Amniotic epithelial cell (primary cell): Measurements from ENCODE around the gene CGB7.

Experiments
- DNase-seq: peaks from one replicate; pipeline ENCODE4 v3.0.0-alpha.2; 2010; ENCODE audit warnings: low read depth

CGB7 gene

GRCh38 chr19:49057636-49058234 lies at the start of gene CGB7:
TSS of gene CGB7 (minus strand) at chr19:49057749. CDS start at chr19:49055375, 2,374 bp downstream.
- DNase-seq, result peak; percentile 40

GRCh38 chr19:49106648-49107135 lies 49.1 kb upstream of the CGB7 start:
- peak; percentile 68 for DNase-seq

DNA sequence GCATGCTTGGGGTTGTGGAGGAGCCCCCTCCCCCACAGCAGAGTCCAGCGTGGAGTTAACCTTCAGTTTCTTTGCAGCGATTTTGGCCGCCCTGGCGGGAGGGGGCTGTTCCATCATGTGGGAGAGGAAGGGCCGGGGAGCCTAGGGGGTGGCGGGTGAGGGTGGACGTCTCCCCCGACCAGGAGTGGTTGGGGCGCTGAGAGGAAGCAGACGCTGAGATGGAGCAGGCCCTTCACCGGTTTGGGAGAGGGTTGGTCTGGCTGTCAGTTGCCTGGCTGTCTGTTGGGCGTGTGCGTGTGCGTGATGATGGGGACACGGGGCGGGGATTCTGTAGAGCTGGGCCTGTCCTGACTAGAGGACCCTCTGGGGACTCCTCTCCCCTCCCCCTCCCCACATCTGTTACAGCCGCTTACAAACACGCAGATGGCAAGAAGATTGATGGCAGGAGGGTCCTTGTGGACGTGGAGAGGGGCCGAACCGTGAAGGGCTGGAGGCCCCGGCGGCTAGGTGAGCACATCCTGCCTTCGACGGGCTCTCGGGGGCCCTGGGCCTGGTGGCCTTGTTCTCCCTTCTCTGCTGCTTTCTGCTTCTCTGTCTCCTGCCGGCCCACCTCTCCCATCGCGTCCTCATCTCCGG lies 46.8 kb upstream of the CGB7 start:
- DNase-seq, result no peak

DNA sequence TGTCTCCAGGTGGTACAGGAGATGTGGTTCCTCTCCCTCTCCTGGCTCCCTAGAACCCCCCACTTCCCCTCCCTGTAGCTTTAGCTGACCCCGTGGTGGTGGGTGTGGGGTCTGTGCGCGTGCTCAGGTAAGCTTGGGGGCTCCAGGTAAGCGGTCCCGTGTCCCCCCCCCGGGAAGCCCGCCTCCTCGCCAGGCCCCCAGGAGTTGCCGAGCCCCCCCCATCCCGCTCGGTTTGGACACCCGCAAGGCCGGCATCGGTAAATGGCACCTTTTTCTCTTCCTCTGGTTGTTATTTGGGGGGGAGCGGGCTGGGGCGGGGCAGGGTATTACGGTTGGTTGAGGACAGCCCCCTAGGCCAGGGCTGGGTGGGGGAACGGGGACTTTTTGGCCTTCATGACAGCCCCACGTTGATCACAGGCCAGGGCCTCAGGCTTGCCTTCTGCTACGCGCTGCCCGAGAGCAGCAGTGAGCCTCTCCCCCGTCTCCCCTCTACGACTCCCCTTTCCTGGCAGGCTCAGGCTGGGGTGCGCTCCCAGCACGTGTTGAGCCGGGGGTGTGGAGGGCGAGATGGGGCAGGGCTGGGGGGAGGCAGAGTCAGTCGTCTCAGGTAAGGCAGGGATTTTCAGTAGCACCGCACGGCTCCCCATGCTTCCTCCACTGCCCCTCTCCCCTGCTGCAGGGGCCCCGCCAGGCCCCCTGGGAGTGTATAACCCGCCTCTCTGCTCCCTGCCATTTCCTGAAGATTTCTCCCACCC lies 46.0 kb upstream of the CGB7 start:
- DNase-seq, result no peak

DNA sequence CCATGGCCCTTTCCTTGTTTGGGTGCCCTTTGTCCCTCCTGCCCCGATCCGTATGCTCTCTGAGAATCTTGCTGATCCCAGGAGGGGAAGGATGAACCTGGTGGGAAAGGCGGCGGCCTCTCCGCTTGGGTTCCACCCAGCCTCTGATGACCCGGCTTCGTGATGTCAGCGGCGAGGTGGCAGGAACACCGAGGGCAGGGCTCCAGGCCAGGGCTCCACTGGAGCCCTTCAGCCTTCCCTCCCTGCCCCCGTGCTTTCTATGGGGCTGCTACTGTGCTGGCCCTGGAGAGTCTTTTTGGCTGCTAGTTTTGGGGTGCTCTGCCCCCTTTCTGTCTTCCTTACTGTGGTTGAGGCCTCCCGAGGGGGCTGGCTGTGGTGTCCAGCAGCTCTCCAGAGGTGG lies 44.8 kb upstream of the CGB7 start:
- no peak for DNase-seq

DNA sequence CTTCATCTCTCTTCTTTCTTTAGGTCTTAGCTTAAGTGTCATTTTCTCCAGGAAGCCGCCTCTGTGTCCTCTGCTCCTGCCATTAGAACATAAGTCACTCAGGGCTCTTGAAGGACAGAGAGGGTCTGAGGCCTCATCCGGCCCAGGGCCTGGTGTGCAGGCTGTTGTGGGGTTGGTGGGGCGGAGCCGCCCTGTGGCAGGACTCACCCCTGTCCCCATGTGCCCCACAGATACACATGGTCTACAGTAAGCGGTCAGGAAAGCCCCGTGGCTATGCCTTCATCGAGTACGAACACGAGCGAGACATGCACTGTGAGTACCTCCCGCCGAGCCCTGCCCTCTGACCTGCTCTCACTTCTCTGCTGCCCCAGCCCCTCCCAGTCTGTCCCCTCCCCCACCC lies 43.6 kb upstream of the CGB7 start:
- DNase-seq, result no peak

- DNase-seq, result no peak
Measured at GRCh38 chr19:49098795-49099194, 41.2 kb upstream of the CGB7 start.

GRCh38 chr19:49097453-49098288 lies 40.1 kb upstream of the CGB7 start:
- DNase-seq, result peak; percentile 52

- no peak for DNase-seq
Measured at GRCh38 chr19:49094505-49095482, 37.2 kb upstream of the CGB7 start.

- DNase-seq, result no peak
Measured at GRCh38 chr19:49092686-49093085, 35.1 kb upstream of the CGB7 start.

DNA sequence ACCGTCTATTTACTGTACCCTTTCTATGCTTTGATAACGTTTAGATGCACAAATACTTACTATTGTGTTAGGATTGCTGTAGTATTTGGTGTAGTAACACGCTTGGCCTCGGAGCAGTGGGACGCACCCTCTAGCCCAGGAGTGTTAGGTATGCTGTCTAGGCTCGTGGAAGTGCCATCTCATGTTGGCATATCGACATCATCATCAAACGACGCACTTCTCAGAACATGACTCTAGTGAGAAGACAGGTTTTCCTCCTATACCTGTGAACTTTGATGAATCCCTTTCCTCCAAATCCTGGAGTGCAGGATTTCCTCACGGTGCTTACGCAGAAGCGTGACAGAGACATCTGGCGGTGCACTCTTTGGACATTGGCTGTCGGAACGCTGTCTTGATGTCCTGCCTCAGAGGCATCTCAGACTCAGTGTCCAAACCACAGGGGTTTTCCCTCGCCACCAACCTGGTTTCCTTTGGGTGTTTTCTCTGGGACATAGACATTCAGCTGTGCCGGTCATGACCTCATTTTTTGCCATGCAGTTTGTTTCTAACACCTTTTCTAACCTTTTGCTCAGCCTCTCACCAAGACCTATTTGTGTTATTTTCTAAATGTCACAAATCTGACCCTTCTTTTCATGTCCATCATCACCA lies 34.0 kb upstream of the CGB7 start:
- no peak for DNase-seq

DNA sequence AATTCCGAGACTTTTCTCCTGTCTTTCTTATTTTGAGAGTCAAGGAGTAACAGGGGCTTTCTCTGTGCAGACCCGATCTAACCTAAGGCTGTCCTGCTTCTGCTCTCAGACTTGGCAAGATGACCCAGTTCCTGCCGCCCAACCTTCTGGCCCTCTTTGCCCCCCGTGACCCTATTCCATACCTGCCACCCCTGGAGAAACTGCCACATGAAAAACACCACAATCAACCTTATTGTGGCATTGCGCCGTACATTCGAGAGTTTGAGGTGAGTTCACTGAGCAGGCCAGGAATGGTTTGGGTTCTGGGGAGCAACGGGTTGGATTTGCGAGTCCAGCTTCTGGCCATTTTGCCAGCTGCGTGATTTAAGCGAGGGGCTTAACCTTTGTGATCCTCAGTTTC lies 28.7 kb upstream of the CGB7 start:
- DNase-seq, result no peak

DNA sequence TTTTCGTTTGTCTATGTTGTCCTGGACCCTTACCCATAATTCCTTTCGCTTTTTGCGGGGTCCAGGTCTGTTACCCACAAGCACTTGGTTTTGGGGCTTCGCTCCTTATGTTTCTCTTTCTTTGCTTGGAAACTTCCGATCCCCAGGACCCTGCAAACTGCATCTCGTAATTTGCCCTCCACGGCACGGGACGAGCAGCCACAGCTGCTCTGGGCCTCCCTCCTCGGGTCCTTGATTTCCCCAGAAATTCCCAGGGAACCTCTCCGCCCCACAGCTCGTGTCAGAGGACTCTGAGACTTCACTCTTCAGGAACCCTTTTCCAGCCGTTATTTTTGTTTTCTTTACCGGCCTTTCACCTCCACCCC lies 28.3 kb upstream of the CGB7 start:
- no peak for DNase-seq

DNA sequence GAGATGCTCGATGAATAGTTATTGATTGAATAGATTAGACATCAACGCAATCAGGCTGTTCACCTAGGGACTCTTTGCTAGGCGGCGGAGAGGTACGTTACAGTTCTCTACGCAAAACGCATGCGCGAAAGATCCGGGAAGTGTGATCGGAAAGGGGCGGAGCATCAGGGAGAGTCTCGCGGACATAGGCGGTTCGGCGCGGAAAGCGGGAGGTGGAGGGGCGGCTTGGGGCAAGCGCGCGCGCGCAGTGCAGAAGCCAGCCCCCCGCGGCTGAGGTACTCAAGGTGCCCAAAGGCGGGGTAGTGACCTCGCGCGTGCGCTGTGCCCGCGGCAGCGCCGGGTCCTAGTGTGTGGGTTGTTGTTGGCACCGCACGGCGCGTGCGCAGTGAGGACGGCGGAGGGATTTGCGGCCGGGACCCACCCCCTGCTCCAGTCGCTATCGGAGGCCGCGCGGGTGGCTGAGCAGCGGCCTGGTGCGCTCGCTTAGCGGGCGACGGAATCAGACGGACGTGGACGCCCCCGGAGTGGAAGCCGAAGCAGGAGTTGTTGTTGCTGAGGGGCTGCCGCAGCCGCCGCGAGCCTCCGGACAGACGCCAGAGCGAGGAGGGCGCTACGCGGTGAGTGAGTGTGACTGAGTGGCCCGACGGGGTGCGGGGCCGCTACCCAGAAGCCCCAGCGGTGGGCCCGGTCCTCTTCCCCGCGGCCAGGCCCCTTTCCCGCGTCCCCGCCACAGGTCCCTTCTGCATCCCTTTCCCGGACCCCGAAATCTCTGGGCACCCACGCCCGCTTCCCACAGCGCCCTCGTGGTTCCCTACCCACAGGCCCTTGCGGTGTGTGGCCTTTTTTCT lies 27.7 kb upstream of the CGB7 start, which contains the start of gene SNRNP70:
Gene SNRNP70 (plus strand): TSS at position 432 of the 848 bp plus-strand sequence. CDS start 964 bp downstream, outside the sequence.
- DNase-seq, result peak; percentile 99

GRCh38 chr19:49084206-49085019 lies 26.9 kb upstream of the CGB7 start:
- DNase-seq, result no peak

DNA sequence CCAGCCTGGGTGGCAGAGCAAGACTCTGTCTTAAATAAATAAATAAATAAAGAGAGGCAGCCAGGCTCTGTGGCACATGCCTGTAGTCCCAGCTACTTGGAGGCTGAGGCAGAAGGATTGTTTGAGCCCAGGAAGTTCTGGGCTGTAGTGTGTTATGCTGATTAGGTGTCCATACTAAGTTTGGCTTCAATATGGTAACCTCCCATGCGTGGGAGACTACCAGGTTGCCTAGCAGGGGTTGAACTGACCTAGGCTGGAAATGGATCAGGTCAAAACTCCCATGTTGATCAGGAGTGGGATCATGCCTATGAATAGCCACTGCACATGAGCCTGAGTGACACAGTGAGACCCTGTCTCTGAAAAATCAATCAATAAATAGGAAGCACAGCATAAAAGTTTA lies 23.7 kb upstream of the CGB7 start:
- DNase-seq, result no peak

DNA sequence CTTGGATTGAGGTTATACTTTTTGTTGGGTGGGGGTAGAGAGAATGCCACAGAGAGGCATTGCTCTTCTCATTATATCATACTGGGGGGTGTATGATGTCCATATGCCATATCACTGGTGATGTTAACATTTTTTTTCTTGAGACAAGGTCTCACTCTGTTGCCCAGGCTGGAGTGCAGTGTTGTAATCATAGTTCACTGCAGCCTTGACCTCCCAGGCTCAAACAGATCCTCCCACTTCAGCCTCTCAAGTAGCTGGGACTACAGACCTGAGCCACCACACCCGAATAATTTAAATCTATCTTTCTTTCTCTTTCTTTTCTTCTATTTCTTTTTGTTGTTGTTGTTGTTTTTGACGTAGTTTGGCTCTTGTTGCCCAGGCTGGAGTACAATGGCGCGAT lies 22.8 kb upstream of the CGB7 start:
- DNase-seq, result no peak

GRCh38 chr19:49074869-49075268 lies 17.3 kb upstream of the CGB7 start:
- DNase-seq, result peak; percentile 52
